HepG2 (cell line): ENCODE data around the gene PSMD3. TPM values are rescaled to one million over a fixed set of nuclear protein-coding genes. Genes with fewer than 3 reads are reported as not detected.

Experiments
- ATAC-seq: fragments of 200-7000 bp; cut with Tn5 transposase; 3 replicates; pipeline ENCODE4 v1.9.1; 2020; ENCODE audit warnings: mild to moderate bottlenecking, moderate library complexity
- BruUV-seq: library from RNA; stranded (reverse); fragments of 400-500 nt; replicated peaks from 2 replicates; lab custom pipeline; 2021; lab: Mats Ljungman, UMichigan
- CTCF ChIA-PET: fragments of 300-600 bp; formaldehyde crosslinking; extraction: SDS; loops from one replicate; lab custom pipeline; 2021; ENCODE audit warnings: low total read pairs, inconsistent platforms, low intra/inter-chr PET ratio; lab: Yijun Ruan, JAX
- POLR2A ChIA-PET: fragments of 350-600 bp; sonication (Branson Sonifier 250); formaldehyde crosslinking; loops from one replicate; lab custom pipeline; 2020; ENCODE audit warnings: antibody characterized with exemption, inconsistent platforms; lab: Yijun Ruan, JAX
- DNase-seq: peaks from one replicate; pipeline ENCODE4 v3.0.0-alpha.2; 2015; ENCODE audit warnings: low spot score
- FAIRE-seq: peaks from 3 replicates; lab custom pipeline; 2011; peaks lifted over from hg19 to GRCh38; lab: Jason Lieb, UNC
- H2AFZ ChIP-seq: one replicate; pipeline ENCODE4 v1.6.1; 2011; ENCODE audit warnings: low read length, inconsistent platforms
- H3K27ac ChIP-seq: fragments of 300-600 bp; 3 replicates; pipeline ENCODE4 v1.8.0; 2011; ENCODE audit warnings: mixed run types, mild to moderate bottlenecking, mixed read lengths, low read length, inconsistent platforms; ENCODE audit not compliant: insufficient read depth; ENCODE audit errors: extremely low read length
- H3K27me3 ChIP-seq, 2 experiments: fragments of 200-600 bp in 1 of 2; 2 replicates in 1 of 2; 3 replicates in 1 of 2; pipeline versions ENCODE4 v1.6.0 to v1.8.0; 2011; ENCODE audit warnings: low read length in 2 of 2, mild to moderate bottlenecking in 2 of 2, moderate library complexity in 2 of 2, inconsistent platforms in 1 of 2; ENCODE audit not compliant: insufficient read depth in 2 of 2, control insufficient read depth in 1 of 2
- H3K36me3 ChIP-seq, 2 experiments: fragments of 200-600 bp in 1 of 2; replicated peaks in 1 of 2; 2 replicates in 1 of 2; 3 replicates in 1 of 2; pipeline versions ENCODE4 v1.5.1 to v1.8.0; 2011; ENCODE audit warnings: low read length in 2 of 2, inconsistent platforms in 1 of 2; ENCODE audit not compliant: insufficient read depth in 2 of 2, control insufficient read depth in 1 of 2
- H3K4me1 ChIP-seq: 2 replicates; pipeline ENCODE4 v1.5.1; 2012; ENCODE audit warnings: low read length, inconsistent platforms; ENCODE audit not compliant: insufficient read depth
- H3K4me2 ChIP-seq: 2 replicates; pipeline ENCODE4 v1.6.0; 2011; ENCODE audit warnings: low read depth, low read length, inconsistent platforms
- H3K4me3 ChIP-seq, 3 experiments: fragments of 200-600 bp in 1 of 3; sonication (generic), shearing (Covaris generic) in 1 of 3; replicated peaks in 1 of 3; 2 replicates each; pipeline ENCODE4 v1.5.1; 2011 to 2016; ENCODE audit warnings: low read length in 3 of 3, inconsistent platforms in 2 of 3, low read depth in 2 of 3, mild to moderate bottlenecking in 2 of 3, control low read depth in 1 of 3, mixed read lengths in 1 of 3; ENCODE audit not compliant: insufficient read depth in 1 of 3
- H3K79me2 ChIP-seq: one replicate; pipeline ENCODE4 v1.6.1; 2011; ENCODE audit warnings: low read length, inconsistent platforms; ENCODE audit not compliant: insufficient read depth
- H3K9ac ChIP-seq: 2 replicates; pipeline ENCODE4 v1.6.0; 2011; ENCODE audit warnings: mild to moderate bottlenecking, low read depth, low read length, inconsistent platforms; ENCODE audit not compliant: insufficient read depth
- H3K9me3 ChIP-seq: 2 replicates; pipeline ENCODE4 v1.5.1; 2012; ENCODE audit warnings: mild to moderate bottlenecking, low read length
- H4K20me1 ChIP-seq: 2 replicates; pipeline ENCODE4 v1.6.0; 2011; ENCODE audit warnings: inconsistent platforms, mild to moderate bottlenecking, low read length, moderate library complexity; ENCODE audit not compliant: insufficient read depth
- CHD4 ChIP-seq: fragments of 200-600 bp; sonication (generic); IDR thresholded peaks from 2 replicates; pipeline ENCODE4 v1.7.0; 2017; ENCODE audit warnings: mild to moderate bottlenecking, low read length, borderline replicate concordance
- DMAP1 ChIP-seq: IDR thresholded peaks from 2 replicates; pipeline ENCODE4 v1.6.1; 2016
- FOXP1 ChIP-seq, 2 experiments: fragments of 450-650 bp in 1 of 2; IDR thresholded peaks; 2 replicates each; pipeline ENCODE4 v1.6.1; 2017 to 2018; ENCODE audit warnings: antibody characterized with exemption in 1 of 2
- GATAD1 ChIP-seq: IDR thresholded peaks from 2 replicates; pipeline ENCODE4 v1.6.1; 2016; ENCODE audit warnings: missing genetic modification reagents, missing compliant biosample characterization
- HES4 ChIP-seq: sonication (generic); formaldehyde crosslinking; IDR thresholded peaks from 2 replicates; pipeline ENCODE4 v1.9.0; 2021; ENCODE audit warnings: mild to moderate bottlenecking, missing genetic modification reagents, borderline replicate concordance
- HOXD1 ChIP-seq: sonication (generic); formaldehyde crosslinking; IDR thresholded peaks from 2 replicates; pipeline ENCODE4 v1.5.0; 2020; ENCODE audit warnings: missing genetic modification reagents
- KDM5B ChIP-seq: sonication (generic); formaldehyde crosslinking; IDR thresholded peaks from 2 replicates; pipeline ENCODE4 v1.4.0; 2020; ENCODE audit warnings: missing genetic modification reagents, mild to moderate bottlenecking, borderline replicate concordance
- KLF16 ChIP-seq, 2 experiments: sonication (generic) in 1 of 2; formaldehyde crosslinking in 1 of 2; IDR thresholded peaks; 2 replicates each; pipeline versions ENCODE4 v1.6.1 to v1.8.0; 2016 to 2023; ENCODE audit warnings: missing genetic modification reagents in 2 of 2, missing compliant biosample characterization in 1 of 2
- PBX2 ChIP-seq: IDR thresholded peaks from 2 replicates; pipeline ENCODE4 v1.6.1; 2016; ENCODE audit warnings: control low read depth
- SMAD1 ChIP-seq: sonication (generic); formaldehyde crosslinking; IDR thresholded peaks from 2 replicates; pipeline ENCODE4 v1.4.0; 2020; ENCODE audit warnings: missing genetic modification reagents, low read depth, mild to moderate bottlenecking, borderline replicate concordance
- ZBTB8A ChIP-seq: sonication (generic); formaldehyde crosslinking; IDR thresholded peaks from 2 replicates; pipeline ENCODE4 v1.4.0; 2020; ENCODE audit warnings: mild to moderate bottlenecking, low read depth, missing genetic modification reagents, borderline replicate concordance
- ZNF276 ChIP-seq: sonication (generic); formaldehyde crosslinking; IDR thresholded peaks from 2 replicates; pipeline ENCODE4 v1.4.0; 2020; ENCODE audit warnings: mild to moderate bottlenecking, low read depth, missing genetic modification reagents
- WGBS: methylation state at CpG from one replicate; pipeline ENCODE4 v1.1.6; 2017; ENCODE audit warnings: low lambda C conversion rate; 5-methylcytosine and 5-hydroxymethylcytosine counted together
- in situ Hi-C: cut with HindIII; loops from 2 replicates; pipeline ENCODE4 v1.10.0; 2017; ENCODE audit warnings: low pct_unique_long_range_greater_than_20kb; ENCODE audit not compliant: extremely low pct_ligation_motif_present
- intact Hi-C: fragments of 100-400 bp; cut with micrococcal nuclease; formaldehyde crosslinking; loops from one replicate; pipeline ENCODE4 v1.10.0; 2022; ENCODE audit not compliant: unreplicated experiment
- polyA plus RNA-seq, 8 experiments: library from polyadenylated mRNA; depleted of rRNA in 3 of 8; stranded (reverse) in 7 of 8; unstranded in 1 of 8; fragments of >200 nt; fragmentation: Illumina TruSeq in 4 of 8; extraction: Trizol in 4 of 8; gene quantifications; 2 replicates each; pipeline versions ENCODE4 v1.2.1 to v1.2.3, GENCODE V29; 2011 to 2016; ENCODE audit warnings: low read depth in 4 of 8, missing spikeins in 1 of 8, mixed read lengths in 1 of 8; ENCODE audit not compliant: insufficient read depth in 1 of 8
- total RNA-seq, 5 experiments: library from RNA; depleted of rRNA; stranded (reverse); fragments of >200 nt; fragmentation: Illumina TruSeq; extraction: Trizol; gene quantifications; 2 replicates each; pipeline ENCODE4 v1.2.3, GENCODE V29; 2016; ENCODE audit warnings: low read depth in 1 of 5
- TF ChIP-seq, protein P1 (sequence below): sonication (generic); formaldehyde crosslinking; IDR thresholded peaks from 2 replicates; pipeline ENCODE4 v1.4.0; 2020; ENCODE audit warnings: missing genetic modification reagents
- TF ChIP-seq, protein P2 (sequence below): sonication (generic); formaldehyde crosslinking; IDR thresholded peaks from 2 replicates; pipeline ENCODE4 v1.5.1; 2020; ENCODE audit warnings: missing genetic modification reagents, mild to moderate bottlenecking, borderline replicate concordance
- TF ChIP-seq, protein P3 (sequence below): IDR thresholded peaks from 2 replicates; pipeline ENCODE4 v1.6.1; 2016; ENCODE audit warnings: missing biosample characterization, missing genetic modification reagents, low read depth

PSMD3 gene
- total and polyA plus RNA-seq, 2 of the 13 experiments (the other 11 are each of a cell fraction or from before 2014, with no cell fraction given) = 97.4 to 146 TPM

- BruUV-seq = no TSS peak
- peak overlapping the region; percentile 54 for H3K4me2 ChIP-seq
- in situ Hi-C loops (no loop called here), intact Hi-C loops (no loop called here)
- no peaks in the 10 kb centered on the region for H4K20me1 ChIP-seq
- peak; percentile 72 for DNase-seq
- no peaks in the 10 kb centered on the region for H3K9me3 ChIP-seq
- peaks cover 0 to 23% of the 10 kb centered on the region in 2 experiments; a peak in 4 of 5 replicates for H3K27me3 ChIP-seq
- FAIRE-seq = peak; percentile 34
- WGBS = 4% methylated on average over 8 of the region's 8 CpGs
- no peak overlapping the region for H3K9ac ChIP-seq
- CTCF ChIA-PET = no interaction called here
- H3K27ac ChIP-seq = no peak overlapping the region
- H3K36me3 ChIP-seq = no peaks in the 10 kb centered on the region
- peaks cover 28% of the 10 kb centered on the region for H3K4me1 ChIP-seq
- H2AFZ ChIP-seq = no peak overlapping the region
- POLR2A ChIA-PET = interaction anchor here (0.5 to 1.0 kb wide), 2 partner anchors 20 to 131 kb away, joined by 4 to 5 read pairs; partner anchors contain the start of gene PSMD3
- H3K79me2 ChIP-seq = no peaks in the 10 kb centered on the region
- ATAC-seq = peak; percentile 45
- peak overlapping the region in 1 of 3 experiments; percentile 16; a peak in 1 of 6 replicates for H3K4me3 ChIP-seq
- TF ChIP-seq HOXD1 (no peak), HES4 (CRISPR knock-in tag) (no peak), KDM5B (CRISPR knock-in tag) (0 out of 2 replicates have a peak, but pooled peaks have one; percentile 32), FOXP1 (IDR thresholded peaks at IDR 0.05) (no peak), FOXP1 (CRISPR knock-in tag; IDR thresholded peaks at IDR 0.05) (no peak), CHD4 (no peak), DMAP1 (CRISPR knock-in tag) (no peak), ZBTB8A (no peak), PBX2 (CRISPR knock-in tag) (0 out of 2 replicates have a peak, but pooled peaks have one; percentile 12), ZNF276 (CRISPR knock-in tag) (no peak), KLF16 (CRISPR knock-in tag; IDR thresholded peaks at IDR 0.05) (no peak), SMAD1 (no peak), GATAD1 (no peak)
- TF ChIP-seq, protein P1, sequence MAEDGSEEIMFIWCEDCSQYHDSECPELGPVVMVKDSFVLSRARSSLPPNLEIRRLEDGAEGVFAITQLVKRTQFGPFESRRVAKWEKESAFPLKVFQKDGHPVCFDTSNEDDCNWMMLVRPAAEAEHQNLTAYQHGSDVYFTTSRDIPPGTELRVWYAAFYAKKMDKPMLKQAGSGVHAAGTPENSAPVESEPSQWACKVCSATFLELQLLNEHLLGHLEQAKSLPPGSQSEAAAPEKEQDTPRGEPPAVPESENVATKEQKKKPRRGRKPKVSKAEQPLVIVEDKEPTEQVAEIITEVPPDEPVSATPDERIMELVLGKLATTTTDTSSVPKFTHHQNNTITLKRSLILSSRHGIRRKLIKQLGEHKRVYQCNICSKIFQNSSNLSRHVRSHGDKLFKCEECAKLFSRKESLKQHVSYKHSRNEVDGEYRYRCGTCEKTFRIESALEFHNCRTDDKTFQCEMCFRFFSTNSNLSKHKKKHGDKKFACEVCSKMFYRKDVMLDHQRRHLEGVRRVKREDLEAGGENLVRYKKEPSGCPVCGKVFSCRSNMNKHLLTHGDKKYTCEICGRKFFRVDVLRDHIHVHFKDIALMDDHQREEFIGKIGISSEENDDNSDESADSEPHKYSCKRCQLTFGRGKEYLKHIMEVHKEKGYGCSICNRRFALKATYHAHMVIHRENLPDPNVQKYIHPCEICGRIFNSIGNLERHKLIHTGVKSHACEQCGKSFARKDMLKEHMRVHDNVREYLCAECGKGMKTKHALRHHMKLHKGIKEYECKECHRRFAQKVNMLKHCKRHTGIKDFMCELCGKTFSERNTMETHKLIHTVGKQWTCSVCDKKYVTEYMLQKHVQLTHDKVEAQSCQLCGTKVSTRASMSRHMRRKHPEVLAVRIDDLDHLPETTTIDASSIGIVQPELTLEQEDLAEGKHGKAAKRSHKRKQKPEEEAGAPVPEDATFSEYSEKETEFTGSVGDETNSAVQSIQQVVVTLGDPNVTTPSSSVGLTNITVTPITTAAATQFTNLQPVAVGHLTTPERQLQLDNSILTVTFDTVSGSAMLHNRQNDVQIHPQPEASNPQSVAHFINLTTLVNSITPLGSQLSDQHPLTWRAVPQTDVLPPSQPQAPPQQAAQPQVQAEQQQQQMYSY = no peak
- TF ChIP-seq, protein P2, sequence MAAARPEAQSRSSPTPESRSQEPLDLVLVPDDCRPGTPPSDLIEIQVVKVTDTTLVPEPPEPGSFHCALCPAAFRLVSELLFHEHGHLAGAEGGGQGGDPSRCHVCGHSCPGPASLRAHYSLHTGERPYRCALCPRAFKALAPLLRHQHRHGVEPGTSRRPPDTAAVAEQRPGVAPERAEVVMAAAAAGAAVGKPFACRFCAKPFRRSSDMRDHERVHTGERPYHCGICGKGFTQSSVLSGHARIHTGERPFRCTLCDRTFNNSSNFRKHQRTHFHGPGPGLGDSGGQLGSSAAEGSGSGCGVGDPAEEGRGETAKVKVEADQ = no peak
- TF ChIP-seq, protein P3, sequence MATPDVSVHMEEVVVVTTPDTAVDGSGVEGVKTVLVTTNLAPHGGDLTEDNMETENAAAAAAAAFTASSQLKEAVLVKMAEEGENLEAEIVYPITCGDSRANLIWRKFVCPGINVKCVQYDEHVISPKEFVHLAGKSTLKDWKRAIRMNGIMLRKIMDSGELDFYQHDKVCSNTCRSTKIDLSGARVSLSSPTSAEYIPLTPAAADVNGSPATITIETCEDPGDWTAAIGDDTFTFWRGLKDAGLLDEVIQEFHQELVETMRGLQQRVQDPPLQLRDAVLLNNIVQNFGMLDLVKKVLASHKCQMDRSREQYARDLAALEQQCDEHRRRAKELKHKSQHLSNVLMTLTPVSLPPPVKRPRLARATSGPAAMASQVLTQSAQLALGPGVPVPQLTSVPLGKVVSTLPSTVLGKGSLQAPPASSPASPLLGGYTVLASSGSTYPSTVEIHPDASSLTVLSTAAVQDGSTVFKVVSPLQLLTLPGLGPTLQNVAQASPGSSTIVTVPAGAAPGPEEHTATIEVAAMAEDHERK = no peak
Measured at GRCh38 chr17:39960524-39961041, 20.0 kb upstream of the PSMD3 start.
